ENCODE results near the gene PXDN. TPM values are rescaled to one million over a fixed set of nuclear protein-coding genes. Genes with fewer than 3 reads are reported as not detected.

PXDN gene
- total and polyA plus RNA-seq, 2 donors (not counting 1 experiment from before 2014, with no cell fraction given) = 0.21 to 1.4 TPM

DNA sequence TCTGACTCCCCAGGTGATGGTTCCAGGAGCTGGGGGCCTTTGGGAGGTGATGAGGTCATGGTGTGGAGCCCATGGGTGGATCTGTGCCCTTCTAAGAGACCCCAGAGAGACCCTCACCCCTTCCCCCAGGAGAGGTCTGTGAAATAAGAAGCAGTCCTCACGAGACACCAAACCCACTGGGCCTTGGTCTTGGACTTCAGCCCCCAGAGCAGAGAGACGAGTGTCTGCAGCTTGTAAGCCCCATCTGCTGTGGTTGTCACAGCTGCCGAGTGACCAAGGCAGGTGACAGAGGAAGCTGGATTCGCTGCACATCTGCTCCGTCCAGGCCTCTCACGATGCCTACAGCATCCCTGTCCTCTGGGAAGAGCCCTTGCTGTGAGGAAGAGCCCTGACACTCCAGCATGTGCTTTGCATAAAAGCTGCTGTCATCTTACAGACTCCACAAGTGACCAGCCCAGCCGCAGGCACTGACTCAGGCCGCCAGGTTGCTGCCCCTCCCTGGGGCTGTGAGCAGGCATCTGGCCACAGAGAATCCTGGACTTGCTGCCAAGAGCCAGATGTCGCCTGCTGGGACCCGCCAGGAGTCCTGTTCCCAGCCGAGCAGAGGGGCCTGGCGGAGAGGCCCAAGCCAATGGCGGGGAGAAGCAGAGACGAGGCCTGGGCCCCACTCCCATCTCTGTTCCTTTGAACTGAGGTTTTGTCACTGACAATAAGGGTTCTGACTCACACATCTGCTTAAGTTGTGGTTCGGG, 150.8 kb downstream of the PXDN start:
- Histone ChIP-seq H4K20me1 (ENCODE audit: control insufficient read depth, insufficient read depth, low read length, poor library complexity, severe bottlenecking) (no peaks in the 10 kb centered on the region), H3K27ac (ENCODE audit: low read length in 2 of 2) (no peak overlapping the region), H3K4me2 (replicated peaks; ENCODE audit: low read depth, low read length, poor library complexity, severe bottlenecking) (no peak overlapping the region), H2AFZ (ENCODE audit: insufficient read depth, low read depth, low read length, poor library complexity, severe bottlenecking) (no peak overlapping the region), H3K79me2 (ENCODE audit: control insufficient read depth, insufficient read depth, low read length) (no peaks in the 10 kb centered on the region), H3K4me1 (ENCODE audit: control insufficient read depth in 2 of 2, insufficient read depth in 2 of 2, low read length in 2 of 2) (no peaks in the 10 kb centered on the region), H3K27me3 (replicated peaks in 1 of 4; ENCODE audit: control extremely low read depth in 1 of 4, control insufficient read depth in 3 of 4, insufficient read depth in 4 of 4, low read length in 3 of 4) (peaks cover 0 to 34% (median 4%) of the 10 kb centered on the region in 4 experiments), H3K9me3 (ENCODE audit: control extremely low read depth in 1 of 3, control insufficient read depth in 2 of 3, insufficient read depth in 1 of 3, low read length in 2 of 3) (peaks cover 0 to 37% (median 0%) of the 10 kb centered on the region in 3 donors), H3K9ac (ENCODE audit: low read length) (no peak overlapping the region), H3K36me3 (replicated peaks in 1 of 2; ENCODE audit: control extremely low read depth in 1 of 2, control insufficient read depth in 1 of 2, extremely low read depth in 1 of 2, insufficient read depth in 2 of 2, low read length in 1 of 2) (no peaks in the 10 kb centered on the region), H3K4me3 (ENCODE audit: control extremely low read depth in 1 of 5, extremely low read depth in 1 of 5, insufficient read depth in 1 of 5, low read depth in 2 of 5, low read length in 4 of 5) (no peak overlapping the region)
- ChIA-PET CTCF (interaction anchor here (0.7 kb wide), 1 partner anchor 42 kb away, joined by 4 read pairs; no protein-coding TSS in a partner anchor), POLR2A (interaction anchor here (0.7 kb wide), 1 partner anchor 1307 kb away, joined by 3 read pairs; no protein-coding TSS in a partner anchor)
- intact Hi-C loops (cut with micrococcal nuclease) = no loop called here
- peaks cover 19% of the 10 kb centered on the region for H3K27me3 Mint-ChIP-seq
- WGBS (ENCODE audit: insufficient coverage) = 84% methylated on average over 13 of the region's 15 CpGs
- H3K27ac Mint-ChIP-seq = no peak overlapping the region
- H3K4me1 Mint-ChIP-seq = no peaks in the 10 kb centered on the region
- TF ChIP-seq, protein P1, sequence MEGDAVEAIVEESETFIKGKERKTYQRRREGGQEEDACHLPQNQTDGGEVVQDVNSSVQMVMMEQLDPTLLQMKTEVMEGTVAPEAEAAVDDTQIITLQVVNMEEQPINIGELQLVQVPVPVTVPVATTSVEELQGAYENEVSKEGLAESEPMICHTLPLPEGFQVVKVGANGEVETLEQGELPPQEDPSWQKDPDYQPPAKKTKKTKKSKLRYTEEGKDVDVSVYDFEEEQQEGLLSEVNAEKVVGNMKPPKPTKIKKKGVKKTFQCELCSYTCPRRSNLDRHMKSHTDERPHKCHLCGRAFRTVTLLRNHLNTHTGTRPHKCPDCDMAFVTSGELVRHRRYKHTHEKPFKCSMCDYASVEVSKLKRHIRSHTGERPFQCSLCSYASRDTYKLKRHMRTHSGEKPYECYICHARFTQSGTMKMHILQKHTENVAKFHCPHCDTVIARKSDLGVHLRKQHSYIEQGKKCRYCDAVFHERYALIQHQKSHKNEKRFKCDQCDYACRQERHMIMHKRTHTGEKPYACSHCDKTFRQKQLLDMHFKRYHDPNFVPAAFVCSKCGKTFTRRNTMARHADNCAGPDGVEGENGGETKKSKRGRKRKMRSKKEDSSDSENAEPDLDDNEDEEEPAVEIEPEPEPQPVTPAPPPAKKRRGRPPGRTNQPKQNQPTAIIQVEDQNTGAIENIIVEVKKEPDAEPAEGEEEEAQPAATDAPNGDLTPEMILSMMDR (IDR thresholded peaks at IDR 0.05) = no peak
- no peak for TF ChIP-seq EZH2 (IDR thresholded peaks at IDR 0.05; ENCODE audit: borderline replicate concordance, insufficient read depth, low read depth, low read length, poor library complexity, severe bottlenecking)
- no peak overlapping the region for H3K4me3 Mint-ChIP-seq
- peaks cover 3% of the 10 kb centered on the region for H3K9me3 Mint-ChIP-seq (ENCODE audit: insufficient read depth)
- no peak for ATAC-seq (ENCODE audit: low read depth)
- DNase-seq = no peak
